GM21717 (cell line): ENCODE results near the gene HIBCH.
"Not testable (repeated sequence)": the region's sequence is repeated elsewhere in the genome, so short reads cannot be mapped to it uniquely, and the experiment has no call there.

ENCODE experiments used
- ATAC-seq: cut with Tn5 transposase; IDR thresholded peaks from one replicate; pipeline ENCODE4 v1.9.1; 2021; ENCODE audit warnings: mild to moderate bottlenecking, moderate library complexity; ENCODE audit not compliant: unreplicated experiment

Gene HIBCH

DNA sequence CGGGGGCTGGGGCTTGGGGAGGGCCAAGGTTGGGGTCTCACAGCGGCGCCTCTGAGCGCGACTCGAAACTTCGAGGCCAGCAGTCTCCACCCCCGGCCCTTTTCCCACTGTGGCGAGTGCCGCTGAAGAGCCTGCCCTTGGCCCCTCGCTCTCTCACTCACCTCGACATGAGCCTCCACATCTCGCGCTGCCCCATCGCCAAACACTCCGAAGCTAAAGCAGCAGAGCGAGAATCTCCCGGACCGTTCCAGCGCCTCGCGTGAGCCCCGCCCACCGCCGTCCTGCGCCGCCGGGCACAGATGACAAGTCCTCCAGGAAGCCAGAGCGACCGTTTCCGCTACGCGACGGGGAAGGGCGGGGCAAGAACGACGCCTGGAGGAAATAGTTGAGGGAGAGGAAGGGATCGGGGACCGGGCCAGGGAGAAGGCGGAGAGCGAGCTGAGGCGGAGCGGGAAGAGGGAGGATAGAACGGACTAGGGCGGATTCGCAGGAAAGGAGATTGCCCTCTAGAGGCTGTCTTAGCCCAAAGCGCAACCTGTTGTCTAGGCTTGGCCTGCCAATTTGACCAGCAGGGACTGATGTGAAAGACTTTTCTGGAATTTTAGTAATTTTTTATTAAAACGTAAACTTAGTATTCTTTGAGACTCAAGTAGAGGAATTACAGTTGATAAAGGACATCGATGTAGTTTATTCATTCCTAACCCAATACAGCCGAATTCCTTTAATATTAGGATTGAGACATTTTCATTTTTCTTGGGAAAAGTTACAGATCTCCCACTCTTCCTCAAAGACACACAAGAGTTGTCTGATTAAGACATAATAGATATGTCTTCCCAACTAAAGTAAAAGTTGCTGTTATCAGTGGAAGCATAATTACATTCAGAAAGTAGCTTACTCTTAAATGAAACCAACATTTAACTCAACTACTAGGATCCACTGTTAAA is at the start of gene HIBCH:
HIBCH (minus strand) TSS at position 272 of the 944 bp plus-strand sequence; CDS start at position 196, 76 bp downstream.
- ATAC-seq, result peak; percentile 93

DNA sequence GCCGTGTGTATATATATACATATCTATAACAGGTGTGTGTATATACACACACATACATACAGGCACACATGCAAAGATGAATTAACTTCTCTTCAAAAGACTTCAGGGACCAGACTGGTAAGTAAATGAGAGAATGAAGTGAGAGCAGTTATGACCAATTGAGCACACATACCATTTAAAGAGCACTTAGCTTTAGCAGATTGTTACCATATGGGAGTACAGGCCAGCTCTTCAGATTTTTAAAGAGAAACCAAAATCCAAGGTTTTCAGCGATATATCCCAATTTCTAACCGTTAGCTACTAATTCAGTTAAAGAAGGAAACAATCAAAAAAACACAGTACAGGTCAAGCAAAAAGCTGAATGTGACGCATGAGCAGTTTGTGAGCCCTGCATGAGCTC is 47.5 kb upstream of the HIBCH start:
- ATAC-seq, result no peak

DNA sequence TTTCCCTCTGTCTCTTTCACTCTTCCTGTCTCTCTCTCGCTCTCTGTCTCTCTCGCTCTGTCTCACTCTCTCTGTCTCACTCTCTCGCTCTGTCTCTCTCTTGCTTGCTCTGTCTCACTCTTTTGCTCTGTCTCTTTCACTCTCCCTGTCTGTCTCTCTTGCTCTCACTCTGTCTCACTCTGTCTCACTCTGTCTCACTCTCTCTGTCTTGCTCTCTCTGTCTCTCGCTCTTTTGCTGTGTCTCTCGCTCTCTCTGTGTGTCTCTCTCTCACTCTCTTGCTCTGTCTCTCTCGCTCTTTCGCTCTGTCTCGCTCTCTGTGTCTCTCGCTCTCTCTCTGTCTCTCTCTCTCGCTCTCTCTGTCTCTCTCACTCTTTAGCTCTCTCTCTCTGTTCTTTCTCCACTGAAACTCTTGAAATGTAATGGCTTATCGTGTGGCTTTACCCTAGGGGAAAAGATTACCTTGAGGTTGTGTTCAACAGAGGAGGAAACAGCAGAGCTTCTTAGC is 46.7 kb upstream of the HIBCH start:
- no peak for ATAC-seq

DNA sequence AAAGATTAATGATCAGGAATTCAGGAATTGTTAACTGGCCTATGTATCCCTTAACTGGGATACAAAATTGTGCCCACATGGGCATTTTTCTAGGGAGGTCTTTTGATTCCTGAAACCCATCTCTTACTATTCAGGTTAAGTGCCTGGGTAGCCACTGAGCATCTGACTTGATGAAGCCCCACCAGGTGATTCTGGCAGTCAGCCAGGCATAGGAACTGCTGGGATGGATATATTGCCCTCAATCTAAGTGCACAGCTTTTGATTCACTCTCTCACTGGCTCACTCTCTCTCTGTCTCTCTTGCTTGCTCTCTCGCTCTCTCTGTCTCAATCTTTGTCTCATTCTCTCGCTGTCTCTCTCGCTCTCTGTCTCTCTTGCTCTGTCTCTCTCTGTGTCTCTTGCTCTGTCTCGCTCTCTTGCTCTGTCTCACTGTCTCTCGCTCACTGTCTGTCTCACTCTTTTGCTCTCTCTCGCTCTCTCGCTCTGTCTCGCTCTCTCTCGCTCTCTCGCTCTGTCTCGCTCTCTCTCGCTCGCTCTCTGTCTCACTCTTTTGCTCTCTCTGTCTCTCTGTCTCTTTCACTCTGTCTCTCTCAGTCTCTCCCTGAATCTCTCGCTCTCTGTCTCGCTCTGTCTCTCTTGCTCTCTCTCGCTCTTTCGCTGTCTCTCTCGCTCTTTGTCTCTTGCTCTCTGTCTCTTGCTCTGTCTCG is 46.0 kb upstream of the HIBCH start:
- ATAC-seq, result no peak

DNA sequence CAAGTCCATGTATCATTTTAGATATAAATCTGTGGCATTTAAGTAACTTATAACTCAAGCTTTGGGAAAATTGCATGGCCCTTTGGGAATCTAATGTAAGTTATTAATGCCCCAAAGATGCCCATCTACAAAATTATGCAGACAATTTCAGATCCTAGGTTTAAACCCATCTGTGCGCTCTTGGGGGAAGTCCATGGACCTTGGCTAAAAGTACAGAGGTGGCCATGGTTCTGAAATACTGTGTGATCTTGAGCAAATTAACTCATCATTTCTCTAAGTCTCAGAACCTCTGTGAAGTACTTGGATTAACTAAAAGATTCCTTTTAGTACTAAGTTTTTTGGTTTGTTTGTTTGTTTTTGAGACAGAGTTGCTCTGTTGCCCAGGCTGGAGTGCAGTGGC is 43.3 kb upstream of the HIBCH start:
- no peak for ATAC-seq

DNA sequence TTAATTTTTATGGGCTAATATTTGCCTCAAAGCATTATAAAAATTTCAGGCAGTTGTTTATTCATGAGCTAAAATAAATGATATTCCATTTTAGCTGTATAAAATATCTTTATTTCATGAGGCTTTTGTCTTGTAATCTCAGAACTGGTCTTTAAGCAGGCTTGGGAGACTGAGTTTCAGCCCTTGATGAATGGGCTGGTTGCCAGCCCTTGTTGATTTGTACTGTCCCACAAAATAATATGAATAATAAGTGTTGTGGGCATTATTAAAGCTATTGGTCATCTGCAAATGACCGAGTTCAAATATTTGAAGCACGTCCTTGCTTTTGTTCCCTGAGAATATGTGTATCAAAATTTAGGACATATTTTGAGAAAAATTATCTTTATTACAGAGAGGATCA is 41.9 kb upstream of the HIBCH start:
- no peak for ATAC-seq

DNA sequence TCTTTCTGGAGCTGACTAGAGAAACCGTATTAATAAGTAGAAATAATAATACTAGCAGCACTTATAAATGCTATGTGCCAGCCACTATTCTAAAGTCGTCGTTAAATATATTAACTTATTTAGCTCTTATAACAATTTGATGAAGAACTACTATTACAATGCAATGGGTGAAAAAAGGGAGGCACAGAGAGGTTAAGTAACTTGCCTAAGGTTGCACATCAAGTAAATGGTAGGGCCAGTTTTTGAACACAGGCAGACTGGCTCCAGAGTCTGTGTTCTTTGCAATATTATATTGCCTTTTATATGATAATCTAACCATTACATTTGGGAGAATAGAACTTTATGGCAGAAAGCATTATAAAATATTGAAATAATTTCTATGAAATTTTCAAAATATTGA is 41.3 kb upstream of the HIBCH start:
- ATAC-seq, result no peak

GRCh38 chr2:190360561-190360960 is 40.9 kb upstream of the HIBCH start:
- no peak for ATAC-seq

DNA sequence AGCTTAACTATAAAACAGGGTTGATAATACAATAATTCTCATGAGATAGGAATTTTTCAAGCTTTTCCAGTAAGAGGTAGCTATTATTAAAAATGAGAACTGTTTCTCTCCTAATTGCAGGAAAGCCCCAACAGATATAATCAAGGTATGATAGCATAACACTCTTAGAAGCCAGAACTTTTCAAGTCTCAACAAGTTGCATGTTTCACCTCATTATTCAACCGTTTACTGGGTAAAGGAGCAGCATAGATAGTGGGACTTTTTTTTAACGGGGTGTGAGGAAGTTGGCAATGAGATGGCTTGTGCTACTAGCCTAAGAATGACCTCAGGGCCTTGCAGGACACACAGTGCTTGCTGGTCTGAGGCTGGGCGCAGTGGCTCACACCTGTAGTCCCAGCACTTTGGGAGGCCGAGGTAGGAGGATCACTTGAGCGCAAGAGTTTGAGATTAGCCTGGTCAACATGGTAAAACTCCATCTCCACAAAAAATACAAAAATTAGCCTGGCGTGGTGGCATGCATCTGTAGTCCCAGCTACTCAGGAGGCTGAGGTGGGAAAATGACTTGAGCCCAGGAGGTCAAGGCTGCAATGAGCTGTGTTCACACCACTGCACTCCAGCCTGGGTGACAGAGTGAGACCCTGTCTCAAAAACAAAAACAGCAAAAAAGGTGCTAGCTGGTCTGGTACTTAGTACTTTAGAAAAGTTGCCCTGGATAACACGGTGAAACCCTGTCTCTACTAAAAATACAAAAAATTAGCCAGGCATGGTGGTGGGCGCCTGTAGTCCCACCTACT is 39.2 kb upstream of the HIBCH start:
- ATAC-seq, result not testable (repeated sequence)

GRCh38 chr2:190357600-190357999 is 38.0 kb upstream of the HIBCH start:
- no peak for ATAC-seq

GRCh38 chr2:190355968-190356644 is 36.5 kb upstream of the HIBCH start:
- no peak for ATAC-seq

- no peak for ATAC-seq
Observed at GRCh38 chr2:190354003-190354690, 34.5 kb upstream of the HIBCH start.

GRCh38 chr2:190353537-190353899 is 33.9 kb upstream of the HIBCH start:
- ATAC-seq, result no peak

DNA sequence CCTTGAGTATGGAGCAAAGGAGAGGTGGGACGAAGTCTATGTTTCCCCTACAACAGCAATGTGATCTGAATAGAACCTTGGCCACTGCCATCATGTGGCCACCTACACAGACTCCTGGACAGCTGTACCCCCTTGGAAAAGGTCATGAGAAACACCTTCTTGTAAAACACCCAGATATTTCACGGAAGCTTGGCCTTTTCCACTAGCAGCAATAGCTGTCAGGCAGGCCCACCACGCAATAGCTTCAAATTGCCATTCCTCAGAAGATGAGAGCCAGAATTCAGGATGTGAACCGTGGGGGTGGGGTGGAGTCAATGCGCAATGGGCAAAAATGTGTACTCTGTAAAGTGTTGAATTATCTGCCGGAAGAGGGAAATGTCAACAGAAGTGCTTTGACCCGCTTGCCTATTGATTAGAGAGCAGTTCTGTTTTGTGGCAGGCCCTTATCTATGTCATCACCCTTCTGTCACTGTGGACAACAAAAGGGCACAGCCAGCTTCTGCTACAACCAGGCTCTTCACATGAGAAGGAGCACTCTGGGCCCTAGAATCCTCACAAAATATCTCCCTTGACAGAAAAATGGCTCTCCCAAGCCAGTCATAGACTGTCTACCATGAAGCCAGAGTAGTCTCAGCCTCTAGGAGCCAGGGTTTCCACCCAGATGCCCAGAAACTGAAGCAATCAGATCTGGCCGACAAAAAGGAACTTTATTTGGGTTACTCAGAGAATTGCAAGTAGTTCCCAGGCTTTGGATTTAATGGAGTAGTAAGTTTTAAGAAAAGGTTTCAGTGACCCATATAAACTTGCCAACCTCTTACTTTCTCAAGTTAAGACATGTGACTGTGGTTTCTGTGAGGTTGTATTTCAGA is 33.3 kb upstream of the HIBCH start:
- ATAC-seq, result no peak

DNA sequence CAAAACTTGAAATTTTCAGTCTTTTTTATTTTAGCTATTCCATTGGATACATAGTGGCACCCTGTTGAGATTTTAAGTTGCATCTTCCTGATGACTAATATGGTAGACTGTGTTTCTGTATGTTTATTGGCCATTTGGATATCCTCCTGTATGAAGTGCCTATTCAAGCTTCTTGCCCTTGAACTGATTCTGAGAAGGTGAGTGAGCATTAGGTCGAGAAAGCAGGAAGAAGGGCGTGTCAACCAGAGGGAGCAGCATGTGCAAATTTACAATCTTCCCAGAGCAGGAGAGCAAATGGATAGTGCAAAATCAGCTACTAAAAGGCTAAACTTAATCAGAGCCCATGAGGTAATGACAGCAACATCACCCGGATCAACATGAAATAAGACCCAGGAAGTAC is 32.3 kb upstream of the HIBCH start:
- ATAC-seq, result no peak

DNA sequence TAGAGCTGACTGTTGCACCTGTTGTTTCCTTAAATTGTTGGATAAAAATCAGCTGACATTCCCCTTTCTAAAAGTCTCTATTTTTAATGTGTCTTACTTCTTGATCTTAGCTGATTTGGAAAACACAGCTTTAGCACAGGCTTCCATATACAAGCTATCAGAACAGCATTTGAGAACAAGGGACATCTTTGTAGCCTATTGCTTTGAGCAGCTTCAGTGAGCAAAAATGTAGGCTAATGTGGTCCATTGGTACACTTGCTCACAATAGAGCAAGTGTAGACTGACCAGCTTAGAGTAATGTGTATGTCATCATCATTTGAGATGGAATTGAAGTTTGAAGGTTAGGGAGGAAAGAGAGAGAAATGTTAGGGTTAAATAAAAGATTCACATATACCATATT is 30.7 kb upstream of the HIBCH start:
- ATAC-seq, result no peak

DNA sequence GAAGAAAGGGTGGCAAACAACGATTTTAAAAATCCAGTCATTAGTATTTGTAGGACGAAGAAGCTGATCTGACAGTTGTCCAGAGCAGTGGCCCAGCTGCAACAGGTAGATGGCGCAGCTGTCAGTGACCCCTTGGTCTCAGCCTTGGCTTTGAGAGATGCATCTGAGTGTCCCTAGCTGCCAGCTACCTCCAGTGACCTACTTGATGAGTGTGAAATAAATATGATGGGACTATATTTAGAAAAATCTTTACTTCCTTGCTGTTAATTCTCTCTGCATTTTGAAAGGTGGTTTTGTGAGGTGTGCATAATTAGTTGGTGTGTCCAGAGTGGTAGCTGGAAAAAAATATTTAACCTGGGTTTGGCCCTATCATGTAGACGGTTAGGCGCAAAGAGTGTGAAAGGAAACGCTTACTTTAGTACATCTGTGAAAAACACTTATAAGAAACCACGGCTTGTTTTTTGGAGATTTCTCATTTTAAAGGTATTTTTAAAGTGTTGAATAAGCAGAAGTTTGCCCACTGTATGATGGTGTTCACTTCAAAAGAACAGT is 24.7 kb upstream of the HIBCH start:
- peak; percentile 78 for ATAC-seq

DNA sequence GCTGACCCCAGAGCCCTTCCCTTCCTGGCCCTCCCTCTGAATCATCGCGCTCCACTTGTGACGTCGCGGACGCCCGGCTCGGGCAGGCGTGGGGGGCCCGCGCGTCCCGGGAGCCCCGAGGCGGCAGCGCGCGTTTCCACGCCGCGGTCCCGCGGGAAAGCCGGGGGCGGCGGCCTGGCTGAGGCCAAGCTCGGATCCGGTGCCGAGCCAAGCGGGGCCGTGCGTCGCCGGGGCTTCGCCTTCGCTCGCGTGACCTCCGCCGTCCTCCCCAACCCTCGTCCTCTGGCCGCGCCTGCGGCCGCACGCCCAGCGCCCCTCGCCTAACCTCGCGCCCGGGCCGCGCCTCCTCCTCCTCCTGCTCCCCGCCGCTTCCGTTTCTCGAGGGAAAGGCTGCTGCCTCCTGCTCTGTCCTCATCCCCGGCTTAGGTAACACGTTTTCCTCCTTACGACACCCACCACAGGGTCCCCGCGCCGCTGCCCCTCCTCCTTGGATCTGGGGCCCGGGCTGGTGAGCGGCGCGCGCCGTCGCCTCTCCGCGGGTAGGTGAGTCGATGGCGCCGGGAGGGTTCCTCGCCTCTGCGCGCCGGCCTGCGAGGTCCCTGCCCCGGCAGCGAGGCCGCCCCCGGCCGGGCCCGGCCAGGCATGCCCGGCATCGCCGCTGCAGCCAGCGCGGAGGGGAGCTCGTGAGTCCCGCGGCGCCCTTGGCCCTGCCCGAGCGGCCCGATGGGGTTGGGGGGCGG is 24.1 kb upstream of the HIBCH start, which contains the start of gene INPP1:
INPP1 (plus strand) TSS at position 54 of the 740 bp plus-strand sequence. CDS start 16,514 bp downstream, outside the sequence.
- ATAC-seq, result peak; percentile 64
